B cell (primary cell): ENCODE results near the gene SLC4A4. TPM values are rescaled to one million over a fixed set of nuclear protein-coding genes. Genes with fewer than 3 reads are reported as not detected.

ENCODE experiments used
- ATAC-seq: fragments of 200-7000 bp; cut with Tn5 transposase; one replicate; pipeline ENCODE4 v1.10.0; 2021; ENCODE audit warnings: low read depth, mild to moderate bottlenecking, moderate number of reproducible peaks, moderate library complexity
- CTCF ChIA-PET: fragments of 350-600 bp; sonication (Branson Sonifier 250); formaldehyde crosslinking; loops from one replicate; lab custom pipeline; 2021; ENCODE audit warnings: antibody characterized with exemption, inconsistent platforms; lab: Charles Lee
- POLR2A ChIA-PET: fragments of 350-600 bp; sonication (Branson Sonifier 250); formaldehyde crosslinking; loops from one replicate; lab custom pipeline; 2021; ENCODE audit warnings: antibody characterized with exemption; lab: Charles Lee
- DNase-seq: peaks from one replicate; pipeline ENCODE4 v3.0.0; 2013
- H2AFZ ChIP-seq: 2 replicates; pipeline ENCODE4 v1.6.1; 2012; ENCODE audit warnings: mild to moderate bottlenecking, low read depth, low read length; ENCODE audit not compliant: insufficient read depth, poor library complexity, severe bottlenecking
- H3K27ac ChIP-seq, 2 donors: 1 replicate in 1 of 2; 2 replicates in 1 of 2; pipeline ENCODE4 v1.5.1; 2012 to 2013; ENCODE audit warnings: low read length in 2 of 2, mild to moderate bottlenecking in 2 of 2, moderate library complexity in 1 of 2
- H3K27me3 ChIP-seq, 4 experiments: fragments of 200-600 bp in 1 of 4; sonication (generic) in 1 of 4; replicated peaks in 1 of 4; 1 replicate in 2 of 4; 2 replicates in 2 of 4; pipeline versions ENCODE4 v1.6.1 to v1.7.0; 2013 to 2016; ENCODE audit warnings: low read length in 3 of 4, mild to moderate bottlenecking in 2 of 4, mixed read lengths in 1 of 4, moderate library complexity in 1 of 4; ENCODE audit not compliant: insufficient read depth in 4 of 4, control insufficient read depth in 3 of 4; ENCODE audit errors: control extremely low read depth in 1 of 4
- H3K36me3 ChIP-seq, 2 experiments: replicated peaks in 1 of 2; 1 replicate in 1 of 2; 2 replicates in 1 of 2; pipeline versions ENCODE4 v1.6.1 to v1.7.1; 2013; ENCODE audit warnings: low read length in 1 of 2; ENCODE audit not compliant: insufficient read depth in 2 of 2, control insufficient read depth in 1 of 2; ENCODE audit errors: control extremely low read depth in 1 of 2, extremely low read depth in 1 of 2
- H3K4me1 ChIP-seq, 2 donors: fragments of 200-600 bp in 1 of 2; sonication (generic) in 1 of 2; 1 replicate in 1 of 2; 2 replicates in 1 of 2; pipeline versions ENCODE4 v1.5.1 to v1.6.1; 2013 to 2017; ENCODE audit warnings: low read length in 2 of 2; ENCODE audit not compliant: control insufficient read depth in 2 of 2, insufficient read depth in 2 of 2
- H3K4me2 ChIP-seq: replicated peaks from 2 replicates; pipeline ENCODE3; 2012; ENCODE audit warnings: mild to moderate bottlenecking, low read depth, low read length; ENCODE audit not compliant: poor library complexity, severe bottlenecking
- H3K4me3 ChIP-seq, 5 experiments: fragments of 200-600 bp in 1 of 5; sonication (generic) in 1 of 5; 1 replicate in 3 of 5; 2 replicates in 2 of 5; pipeline versions ENCODE4 v1.5.1 to v1.7.0; 2011 to 2016; ENCODE audit warnings: low read length in 4 of 5, mild to moderate bottlenecking in 4 of 5, low read depth in 2 of 5, control low read depth in 1 of 5, moderate library complexity in 1 of 5; ENCODE audit not compliant: insufficient read depth in 1 of 5; ENCODE audit errors: control extremely low read depth in 1 of 5, extremely low read depth in 1 of 5
- H3K79me2 ChIP-seq: fragments of 200-600 bp; sonication (generic); one replicate; pipeline ENCODE4 v1.6.0; 2016; ENCODE audit warnings: low read length; ENCODE audit not compliant: control insufficient read depth, insufficient read depth
- H3K9ac ChIP-seq: fragments of 200-600 bp; sonication (generic); 2 replicates; pipeline ENCODE4 v1.6.1; 2017; ENCODE audit warnings: mild to moderate bottlenecking, low read length, moderate library complexity
- H3K9me3 ChIP-seq, 3 donors: one replicate each; pipeline versions ENCODE4 v1.6.1 to v1.7.1; 2013; ENCODE audit warnings: low read length in 2 of 3; ENCODE audit not compliant: control insufficient read depth in 2 of 3, insufficient read depth in 1 of 3; ENCODE audit errors: control extremely low read depth in 1 of 3
- H4K20me1 ChIP-seq: 2 replicates; pipeline ENCODE4 v1.6.0; 2012; ENCODE audit warnings: mild to moderate bottlenecking, low read length; ENCODE audit not compliant: insufficient read depth, control insufficient read depth, poor library complexity, severe bottlenecking
- H3K27ac Mint-ChIP-seq: one replicate; pipeline ENCODE4 v1.8.0; 2021; ENCODE audit warnings: mixed read lengths
- H3K27me3 Mint-ChIP-seq: one replicate; pipeline ENCODE4 v1.8.0; 2021; ENCODE audit warnings: mixed read lengths
- H3K4me1 Mint-ChIP-seq: one replicate; pipeline ENCODE4 v1.8.0; 2021; ENCODE audit warnings: mixed read lengths
- H3K4me3 Mint-ChIP-seq: one replicate; pipeline ENCODE4 v1.8.0; 2021; ENCODE audit warnings: mixed read lengths
- H3K9me3 Mint-ChIP-seq: one replicate; pipeline ENCODE4 v1.8.0; 2022; ENCODE audit warnings: mixed read lengths; ENCODE audit not compliant: insufficient read depth
- EZH2 ChIP-seq: IDR thresholded peaks from 2 replicates; pipeline ENCODE4 v1.6.1; 2012; ENCODE audit warnings: borderline replicate concordance, low read depth, mild to moderate bottlenecking, moderate library complexity, low read length; ENCODE audit not compliant: insufficient read depth, poor library complexity, severe bottlenecking
- WGBS: methylation state at CpG from one replicate; pipeline ENCODE4 v1.1.5; 2013; ENCODE audit warnings: missing lambda C conversion rate; ENCODE audit not compliant: insufficient coverage; 5-methylcytosine and 5-hydroxymethylcytosine counted together
- intact Hi-C: fragments of 100-400 bp; cut with micrococcal nuclease; formaldehyde crosslinking; loops from one replicate; pipeline ENCODE4 v1.10.0; 2022
- polyA plus RNA-seq: library from polyadenylated mRNA; depleted of rRNA; stranded (reverse); fragments of >200 nt; gene quantifications from 2 replicates; pipeline ENCODE4 v1.2.3, GENCODE V29; 2012
- total RNA-seq, 2 donors: library from RNA; stranded (reverse); fragments of 120-200 nt in 1 of 2; gene quantifications; 1 replicate in 1 of 2; 2 replicates in 1 of 2; pipeline versions ENCODE4 v1.2.3 to v1.2.4, GENCODE V29; 2013 to 2022
- TF ChIP-seq, protein P1 (sequence below): fragments of 200-600 bp; IDR thresholded peaks from one replicate; pipeline ENCODE4 v1.8.0; 2022; ENCODE audit warnings: antibody characterized with exemption, mild to moderate bottlenecking

SLC4A4 gene
- total and polyA plus RNA-seq, 2 donors (not counting 1 experiment from before 2014, with no cell fraction given), result not detected

DNA sequence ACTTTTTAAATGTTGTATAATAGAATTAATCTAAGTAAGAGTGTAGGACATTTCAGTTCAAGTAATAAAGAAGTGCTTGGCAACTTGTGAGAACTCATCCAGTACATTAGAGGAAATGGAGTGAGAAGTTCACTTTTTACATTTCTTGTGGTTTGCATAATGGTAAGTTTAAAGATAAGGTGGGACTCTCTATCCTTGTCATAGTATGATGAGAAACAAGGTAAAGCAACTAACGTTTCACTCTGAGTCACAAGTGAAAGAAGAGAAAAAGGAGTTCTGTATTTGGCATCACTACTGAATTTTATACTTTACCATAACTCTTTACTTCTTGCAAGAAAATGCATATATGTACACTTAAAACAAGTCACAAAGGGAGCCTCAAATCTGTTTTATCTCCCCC lies 219.4 kb downstream of the SLC4A4 start:
- H3K27ac Mint-ChIP-seq, result no peak overlapping the region
- no peaks in the 10 kb centered on the region for H3K9me3 Mint-ChIP-seq
- no peaks in the 10 kb centered on the region for H3K27me3 Mint-ChIP-seq
- Histone ChIP-seq H3K4me3 (no peak overlapping the region), H3K79me2 (no peaks in the 10 kb centered on the region), H3K9me3 (no peaks in the 10 kb centered on the region), H3K9ac (no peak overlapping the region), H3K36me3 (no peaks in the 10 kb centered on the region), H3K4me1 (no peaks in the 10 kb centered on the region), H4K20me1 (no peaks in the 10 kb centered on the region), H3K4me2 (no peak overlapping the region), H2AFZ (no peak overlapping the region), H3K27me3 (no peaks in the 10 kb centered on the region), H3K27ac (no peak overlapping the region)
- no peaks in the 10 kb centered on the region for H3K4me1 Mint-ChIP-seq
- ChIA-PET CTCF (no interaction called here), POLR2A (no interaction called here)
- no peak overlapping the region for H3K4me3 Mint-ChIP-seq
- TF ChIP-seq, protein P1, sequence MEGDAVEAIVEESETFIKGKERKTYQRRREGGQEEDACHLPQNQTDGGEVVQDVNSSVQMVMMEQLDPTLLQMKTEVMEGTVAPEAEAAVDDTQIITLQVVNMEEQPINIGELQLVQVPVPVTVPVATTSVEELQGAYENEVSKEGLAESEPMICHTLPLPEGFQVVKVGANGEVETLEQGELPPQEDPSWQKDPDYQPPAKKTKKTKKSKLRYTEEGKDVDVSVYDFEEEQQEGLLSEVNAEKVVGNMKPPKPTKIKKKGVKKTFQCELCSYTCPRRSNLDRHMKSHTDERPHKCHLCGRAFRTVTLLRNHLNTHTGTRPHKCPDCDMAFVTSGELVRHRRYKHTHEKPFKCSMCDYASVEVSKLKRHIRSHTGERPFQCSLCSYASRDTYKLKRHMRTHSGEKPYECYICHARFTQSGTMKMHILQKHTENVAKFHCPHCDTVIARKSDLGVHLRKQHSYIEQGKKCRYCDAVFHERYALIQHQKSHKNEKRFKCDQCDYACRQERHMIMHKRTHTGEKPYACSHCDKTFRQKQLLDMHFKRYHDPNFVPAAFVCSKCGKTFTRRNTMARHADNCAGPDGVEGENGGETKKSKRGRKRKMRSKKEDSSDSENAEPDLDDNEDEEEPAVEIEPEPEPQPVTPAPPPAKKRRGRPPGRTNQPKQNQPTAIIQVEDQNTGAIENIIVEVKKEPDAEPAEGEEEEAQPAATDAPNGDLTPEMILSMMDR, result no peak
- no peak for TF ChIP-seq EZH2
- no peak for ATAC-seq
- WGBS, result no CpG with 5 or more reads among the region's 1 CpG
- intact Hi-C loops, result no loop called here
- no peak for DNase-seq

DNA sequence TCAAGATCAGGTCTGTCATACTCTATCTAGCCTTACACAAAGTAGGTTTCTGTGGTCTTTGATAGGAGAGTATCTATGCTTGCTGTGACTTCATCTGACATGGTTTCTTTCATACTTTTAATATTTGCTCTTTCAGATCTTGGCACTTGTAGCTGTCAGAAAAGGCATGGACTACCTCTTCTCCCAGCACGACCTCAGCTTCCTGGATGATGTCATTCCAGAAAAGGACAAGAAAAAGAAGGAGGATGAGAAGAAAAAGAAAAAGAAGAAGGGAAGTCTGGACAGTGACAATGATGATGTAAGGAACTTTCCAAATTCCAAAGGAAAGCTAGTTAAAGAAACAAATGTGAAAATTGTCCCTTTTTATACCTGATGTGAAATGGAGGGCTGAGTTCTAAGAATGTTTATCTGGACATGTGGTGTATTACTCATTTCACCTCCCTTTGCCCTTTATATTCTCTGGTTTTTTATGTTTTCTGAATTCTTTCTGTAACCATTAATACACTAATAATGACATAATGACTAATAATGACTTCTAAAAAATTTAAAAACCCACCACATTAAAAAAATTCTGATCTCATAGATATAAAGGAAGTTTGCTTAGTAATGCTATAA lies 221.2 kb downstream of the SLC4A4 start:
- Mint-ChIP-seq H3K27me3 (no peaks in the 10 kb centered on the region), H3K4me1 (no peaks in the 10 kb centered on the region), H3K9me3 (no peaks in the 10 kb centered on the region), H3K4me3 (no peak overlapping the region), H3K27ac (no peak overlapping the region)
- H3K79me2 ChIP-seq, result no peaks in the 10 kb centered on the region
- H3K9me3 ChIP-seq, result no peaks in the 10 kb centered on the region
- intact Hi-C loops, result no loop called here
- ChIA-PET CTCF (no interaction called here), POLR2A (no interaction called here)
- no peak overlapping the region for H3K4me2 ChIP-seq
- DNase-seq (no peak), ATAC-seq (no peak)
- no peak overlapping the region for H3K9ac ChIP-seq
- no peak overlapping the region for H3K27ac ChIP-seq
- H3K27me3 ChIP-seq, result no peaks in the 10 kb centered on the region
- no peaks in the 10 kb centered on the region for H3K4me1 ChIP-seq
- no peak overlapping the region for H3K4me3 ChIP-seq
- no peaks in the 10 kb centered on the region for H3K36me3 ChIP-seq
- H2AFZ ChIP-seq, result no peak overlapping the region
- no CpG with 5 or more reads among the region's 1 CpG for WGBS
- H4K20me1 ChIP-seq, result no peaks in the 10 kb centered on the region
- TF ChIP-seq, protein P1, result no peak
- no peak for TF ChIP-seq EZH2
